Subcutaneous abdominal adipose tissue (tissue), 5 donors: ENCODE measurements around the gene ARHGAP15.

ENCODE experiments used
- H3K27ac ChIP-seq: one replicate; pipeline ENCODE4 v1.7.0; 2013; ENCODE audit warnings: low read depth, mild to moderate bottlenecking, inconsistent platforms, low read length, moderate library complexity
- H3K27me3 ChIP-seq, 5 donors: one replicate each; pipeline ENCODE4 v1.7.0; 2013; ENCODE audit warnings: low read length in 5 of 5, inconsistent platforms in 1 of 5; ENCODE audit not compliant: control insufficient read depth in 5 of 5, insufficient read depth in 4 of 5
- H3K36me3 ChIP-seq, 5 donors: one replicate each; pipeline ENCODE4 v1.7.0; 2013; ENCODE audit warnings: low read length in 5 of 5; ENCODE audit not compliant: control insufficient read depth in 5 of 5, insufficient read depth in 5 of 5
- H3K4me1 ChIP-seq, 5 donors: one replicate each; pipeline ENCODE4 v1.7.0; 2013; ENCODE audit warnings: low read length in 5 of 5, mild to moderate bottlenecking in 3 of 5, moderate library complexity in 1 of 5; ENCODE audit not compliant: control insufficient read depth in 5 of 5, insufficient read depth in 5 of 5
- H3K4me3 ChIP-seq, 5 donors: one replicate each; pipeline ENCODE4 v1.7.0; 2013; ENCODE audit warnings: low read length in 5 of 5, low read depth in 1 of 5
- H3K9ac ChIP-seq, 5 donors: one replicate each; pipeline ENCODE4 v1.7.0; 2013; ENCODE audit warnings: low read length in 5 of 5, mild to moderate bottlenecking in 4 of 5, moderate library complexity in 3 of 5
- H3K9me3 ChIP-seq, 5 donors: one replicate each; pipeline ENCODE4 v1.7.0; 2013; ENCODE audit warnings: low read length in 5 of 5; ENCODE audit not compliant: control insufficient read depth in 5 of 5
- donor health status: healthy.
- donor health status: healthy.
- donor health status: healthy.
- donor health status: healthy.
- donor health status: healthy.

The ARHGAP15 gene

DNA sequence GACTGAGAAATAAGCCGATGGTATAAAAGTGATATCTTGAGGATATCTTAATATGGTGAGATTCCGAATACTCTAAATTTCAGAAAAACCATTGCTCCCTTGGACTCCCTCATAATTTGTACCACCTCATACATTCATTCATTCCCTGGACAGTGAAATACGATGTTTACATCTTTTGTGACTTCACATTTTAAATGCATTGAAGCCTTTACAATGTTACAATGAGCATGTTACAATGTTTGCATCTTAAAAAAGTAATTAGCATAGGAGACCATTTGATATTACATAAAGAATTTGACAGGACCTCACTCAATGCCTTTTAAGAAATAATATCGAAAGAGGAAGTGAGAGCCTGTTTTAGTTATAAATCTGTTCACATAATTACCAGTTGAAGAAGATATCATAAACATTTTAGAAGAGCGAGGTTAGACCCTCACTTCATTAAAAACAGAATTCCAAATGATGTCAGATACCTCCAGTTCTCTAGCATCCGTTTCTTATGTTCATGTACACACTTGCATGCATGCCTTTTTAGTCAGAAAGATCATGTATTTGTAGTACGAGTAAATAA lies 372.0 kb downstream of the ARHGAP15 start:
- Histone ChIP-seq H3K4me3 (no peak overlapping the region), H3K27me3 (no peaks in the 10 kb centered on the region), H3K4me1 (peaks cover 0 to 29% (median 19%) of the 10 kb centered on the region in 5 donors), H3K9me3 (no peaks in the 10 kb centered on the region), H3K27ac (no peak overlapping the region), H3K36me3 (peaks cover 0 to 5% (median 0%) of the 10 kb centered on the region in 5 donors), H3K9ac (no peak overlapping the region)

DNA sequence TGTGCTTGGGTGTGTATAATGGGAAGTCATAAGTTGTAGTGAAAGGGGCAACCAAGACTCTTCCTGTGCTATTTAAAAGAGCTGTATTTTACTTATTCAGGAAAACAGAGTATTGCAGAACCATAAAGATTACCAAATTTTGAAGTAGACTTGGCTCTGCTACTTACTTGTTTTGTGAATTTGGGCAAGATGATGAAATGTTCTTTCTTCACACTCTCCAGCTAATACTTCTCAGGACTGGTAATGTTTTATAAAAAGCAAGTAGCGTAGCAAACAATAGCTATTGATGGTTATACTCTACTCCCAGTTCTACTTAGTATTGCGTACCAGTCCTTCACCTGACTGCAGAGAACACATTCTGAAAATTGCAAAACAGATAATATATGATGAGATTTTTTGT lies 374.1 kb downstream of the ARHGAP15 start:
- no peak overlapping the region for H3K27ac ChIP-seq
- H3K9ac ChIP-seq = no peak overlapping the region
- H3K4me1 ChIP-seq = peaks cover 0 to 29% (median 19%) of the 10 kb centered on the region in 5 donors
- H3K9me3 ChIP-seq = no peaks in the 10 kb centered on the region
- H3K27me3 ChIP-seq = no peaks in the 10 kb centered on the region
- H3K4me3 ChIP-seq = no peak overlapping the region
- peaks cover 0 to 5% (median 0%) of the 10 kb centered on the region in 5 donors for H3K36me3 ChIP-seq

DNA sequence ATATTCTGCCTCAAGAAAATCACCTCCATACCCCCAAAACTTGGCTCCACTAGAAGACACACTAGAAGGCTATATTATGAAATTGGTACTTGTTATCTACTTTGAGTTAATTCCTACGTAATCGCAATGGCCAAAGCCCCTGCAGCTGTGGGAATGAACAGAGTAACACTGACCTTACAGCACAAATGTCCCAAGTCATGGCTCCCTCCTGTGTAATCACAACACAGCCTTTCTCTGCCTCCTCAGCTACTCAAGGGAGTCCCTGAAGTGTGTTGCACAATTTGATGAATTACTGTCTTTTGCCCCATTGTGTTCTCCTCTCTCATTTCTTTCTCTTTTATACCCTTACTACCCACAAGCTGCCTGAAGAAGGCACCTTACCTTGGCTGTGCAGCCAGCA lies 375.2 kb downstream of the ARHGAP15 start:
- peak overlapping the region in 1 of 5 donors; percentile 11 for H3K4me3 ChIP-seq
- peaks cover 0 to 5% (median 0%) of the 10 kb centered on the region in 5 donors for H3K36me3 ChIP-seq
- H3K9me3 ChIP-seq = no peaks in the 10 kb centered on the region
- H3K27me3 ChIP-seq = no peaks in the 10 kb centered on the region
- no peak overlapping the region for H3K27ac ChIP-seq
- H3K9ac ChIP-seq = no peak overlapping the region
- H3K4me1 ChIP-seq = peaks cover 0 to 29% (median 19%) of the 10 kb centered on the region in 5 donors

DNA sequence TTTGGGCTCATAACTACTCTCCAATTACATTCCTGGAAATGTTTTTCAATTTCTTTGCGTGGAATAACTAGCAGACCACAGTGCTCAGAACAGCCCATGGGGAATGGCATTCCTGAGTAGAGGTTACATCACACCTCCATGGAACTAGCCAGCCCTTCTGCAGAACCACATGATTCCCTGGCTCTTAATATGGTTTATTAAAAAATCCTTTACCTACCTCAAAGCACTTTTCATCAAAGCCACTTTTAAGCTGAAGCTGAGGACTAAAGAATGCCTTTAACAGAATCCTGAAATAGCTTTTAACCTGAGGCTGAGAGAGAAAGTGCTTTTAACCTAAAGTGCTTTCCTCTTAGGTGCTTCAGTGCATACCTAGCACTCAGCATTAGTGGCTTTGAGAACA lies 376.3 kb downstream of the ARHGAP15 start:
- Histone ChIP-seq H3K9me3 (no peaks in the 10 kb centered on the region), H3K4me1 (peaks cover 0 to 29% (median 19%) of the 10 kb centered on the region in 5 donors), H3K27me3 (no peaks in the 10 kb centered on the region), H3K4me3 (no peak overlapping the region), H3K9ac (no peak overlapping the region), H3K36me3 (peaks cover 0 to 5% (median 0%) of the 10 kb centered on the region in 5 donors), H3K27ac (no peak overlapping the region)

DNA sequence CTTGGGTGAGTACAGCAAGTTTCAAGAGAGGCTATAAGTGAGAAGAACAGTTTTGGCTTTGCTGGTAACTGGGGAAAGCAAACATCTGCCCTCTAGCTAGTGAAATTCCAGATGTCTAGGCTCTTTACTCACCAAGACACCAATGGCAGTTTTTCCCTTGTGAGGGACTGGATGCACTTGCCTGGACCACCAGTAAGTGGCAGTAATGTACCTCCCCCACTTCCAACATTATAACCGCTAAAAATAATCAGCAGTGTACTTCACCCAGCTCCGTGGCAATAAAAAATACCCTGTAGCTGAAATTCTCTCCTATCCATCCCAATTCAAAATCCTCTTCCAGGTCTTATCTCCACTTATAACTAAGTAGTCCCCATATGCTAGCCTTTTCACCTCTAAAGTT lies 383.9 kb downstream of the ARHGAP15 start:
- Histone ChIP-seq H3K36me3 (no peaks in the 10 kb centered on the region), H3K9ac (no peak overlapping the region), H3K4me3 (no peak overlapping the region), H3K9me3 (no peaks in the 10 kb centered on the region), H3K27me3 (no peaks in the 10 kb centered on the region), H3K4me1 (peaks cover 0 to 7% (median 0%) of the 10 kb centered on the region in 5 donors), H3K27ac (no peak overlapping the region)

DNA sequence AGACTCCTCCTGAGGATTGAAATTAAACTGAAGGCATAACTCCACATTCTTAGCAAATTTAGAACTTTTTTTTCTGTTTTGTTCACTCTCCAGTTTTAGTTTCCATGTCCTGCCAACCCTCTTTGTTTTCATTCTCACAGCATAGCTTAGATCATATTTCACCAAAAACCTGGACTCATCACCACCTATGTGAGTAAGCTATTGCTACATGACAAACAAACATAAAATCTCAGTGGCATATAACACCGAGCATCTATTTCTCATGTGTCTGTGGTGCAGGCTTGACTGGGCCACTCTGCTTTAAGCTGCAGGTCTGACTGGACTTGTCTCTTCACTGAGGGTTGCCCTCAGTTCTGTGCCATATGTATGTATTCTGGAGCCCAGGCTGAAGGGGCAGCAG lies 385.2 kb downstream of the ARHGAP15 start:
- H3K4me1 ChIP-seq = peaks cover 0 to 7% (median 0%) of the 10 kb centered on the region in 5 donors
- H3K27me3 ChIP-seq = no peaks in the 10 kb centered on the region
- H3K9me3 ChIP-seq = no peaks in the 10 kb centered on the region
- no peak overlapping the region for H3K9ac ChIP-seq
- no peak overlapping the region for H3K4me3 ChIP-seq
- no peaks in the 10 kb centered on the region for H3K36me3 ChIP-seq
- H3K27ac ChIP-seq = no peak overlapping the region

GRCh38 chr2:143515318-143515717 lies 386.1 kb downstream of the ARHGAP15 start:
- H3K4me1 ChIP-seq = peaks cover 0 to 7% (median 0%) of the 10 kb centered on the region in 5 donors
- H3K9me3 ChIP-seq = no peaks in the 10 kb centered on the region
- H3K36me3 ChIP-seq = no peaks in the 10 kb centered on the region
- H3K27ac ChIP-seq = no peak overlapping the region
- H3K9ac ChIP-seq = no peak overlapping the region
- no peaks in the 10 kb centered on the region for H3K27me3 ChIP-seq
- no peak overlapping the region for H3K4me3 ChIP-seq

DNA sequence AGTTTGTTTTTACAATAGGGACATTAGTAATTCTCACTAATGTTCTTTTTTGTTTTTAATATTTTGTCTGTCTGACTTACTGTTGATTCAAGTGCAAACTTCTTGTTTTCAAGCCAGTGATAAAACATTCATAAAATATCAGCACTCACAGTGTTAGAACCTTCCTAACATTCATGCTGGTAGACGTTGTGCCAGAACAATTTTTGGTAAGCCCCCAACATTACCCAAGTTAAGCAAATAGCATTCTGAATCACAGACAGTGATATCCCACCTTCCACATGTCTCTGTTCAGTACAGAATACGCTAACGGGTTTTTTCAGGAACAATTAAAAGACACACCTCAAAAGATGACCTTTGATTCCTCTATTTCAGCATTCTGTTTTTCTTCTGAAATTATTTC lies 390.3 kb downstream of the ARHGAP15 start:
- Histone ChIP-seq H3K9ac (no peak overlapping the region), H3K4me3 (no peak overlapping the region), H3K27ac (no peak overlapping the region), H3K4me1 (peaks cover 0 to 13% (median 10%) of the 10 kb centered on the region in 5 donors), H3K27me3 (no peaks in the 10 kb centered on the region), H3K9me3 (no peaks in the 10 kb centered on the region), H3K36me3 (no peaks in the 10 kb centered on the region)

DNA sequence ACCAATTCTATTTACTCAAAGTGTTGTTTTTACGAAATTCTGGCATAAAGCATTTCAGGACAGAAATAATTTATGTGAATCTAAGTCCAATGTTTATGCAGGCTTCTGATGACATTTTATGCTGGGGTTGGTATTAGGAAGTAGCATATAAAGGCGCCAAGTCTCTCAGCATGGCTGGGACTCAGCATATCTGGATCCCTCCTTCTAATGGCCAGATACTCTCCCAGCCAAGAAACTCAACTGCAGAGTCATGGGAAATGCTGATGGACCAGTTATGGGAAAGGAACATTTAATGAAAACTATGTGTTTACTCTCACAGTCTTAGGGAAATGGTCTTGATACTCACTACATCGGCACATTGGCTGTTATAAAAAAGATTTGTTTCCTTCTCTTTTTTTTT lies 392.2 kb downstream of the ARHGAP15 start:
- no peaks in the 10 kb centered on the region for H3K27me3 ChIP-seq
- H3K4me1 ChIP-seq = peaks cover 0 to 32% (median 26%) of the 10 kb centered on the region in 5 donors
- H3K36me3 ChIP-seq = no peaks in the 10 kb centered on the region
- H3K9me3 ChIP-seq = no peaks in the 10 kb centered on the region
- no peak overlapping the region for H3K9ac ChIP-seq
- H3K27ac ChIP-seq = no peak overlapping the region
- no peak overlapping the region for H3K4me3 ChIP-seq

- Histone ChIP-seq H3K27me3 (no peaks in the 10 kb centered on the region), H3K27ac (no peak overlapping the region), H3K4me1 (peaks cover 0 to 33% (median 26%) of the 10 kb centered on the region in 5 donors), H3K4me3 (no peak overlapping the region), H3K9ac (no peak overlapping the region), H3K9me3 (no peaks in the 10 kb centered on the region), H3K36me3 (no peaks in the 10 kb centered on the region)
Observed at GRCh38 chr2:143522699-143523098, 393.5 kb downstream of the ARHGAP15 start.
